ENCODE results near the gene MYBPHL. TPM values are rescaled to one million over a fixed set of nuclear protein-coding genes. Genes with fewer than 3 reads are reported as not detected.

The MYBPHL gene
- total RNA-seq, 1 donor from 2014 or later, result not detected

DNA sequence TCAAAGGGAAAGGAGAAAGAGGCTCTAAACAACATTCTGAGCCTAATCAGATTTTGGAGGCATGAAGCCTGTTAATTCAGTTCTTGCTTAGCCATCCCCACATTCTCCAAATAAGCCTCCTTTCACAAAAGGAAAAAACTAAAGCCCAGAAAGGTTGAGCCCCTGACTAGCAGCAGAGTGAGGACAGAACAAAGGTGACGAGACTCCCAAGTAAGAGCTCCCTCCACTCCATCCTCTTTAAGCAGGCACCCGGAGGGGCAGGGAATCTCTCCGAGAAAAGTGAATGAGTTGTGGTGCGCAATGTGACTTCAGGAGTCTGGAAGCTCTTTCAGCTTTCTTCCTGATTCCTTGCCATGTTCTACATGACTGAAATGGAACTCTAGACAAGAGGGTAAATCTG is 43.4 kb upstream of the MYBPHL start:
- DNase-seq (ENCODE audit: low spot score in 2 of 2), result no peak
- intact Hi-C loops (cut with DNase I), result no loop called here
- H3K36me3 ChIP-seq, result peaks cover 79 to 98% of the 10 kb centered on the region in 2 donors
- H3K9me3 ChIP-seq, result no peaks in the 10 kb centered on the region
- TF ChIP-seq, protein P1, sequence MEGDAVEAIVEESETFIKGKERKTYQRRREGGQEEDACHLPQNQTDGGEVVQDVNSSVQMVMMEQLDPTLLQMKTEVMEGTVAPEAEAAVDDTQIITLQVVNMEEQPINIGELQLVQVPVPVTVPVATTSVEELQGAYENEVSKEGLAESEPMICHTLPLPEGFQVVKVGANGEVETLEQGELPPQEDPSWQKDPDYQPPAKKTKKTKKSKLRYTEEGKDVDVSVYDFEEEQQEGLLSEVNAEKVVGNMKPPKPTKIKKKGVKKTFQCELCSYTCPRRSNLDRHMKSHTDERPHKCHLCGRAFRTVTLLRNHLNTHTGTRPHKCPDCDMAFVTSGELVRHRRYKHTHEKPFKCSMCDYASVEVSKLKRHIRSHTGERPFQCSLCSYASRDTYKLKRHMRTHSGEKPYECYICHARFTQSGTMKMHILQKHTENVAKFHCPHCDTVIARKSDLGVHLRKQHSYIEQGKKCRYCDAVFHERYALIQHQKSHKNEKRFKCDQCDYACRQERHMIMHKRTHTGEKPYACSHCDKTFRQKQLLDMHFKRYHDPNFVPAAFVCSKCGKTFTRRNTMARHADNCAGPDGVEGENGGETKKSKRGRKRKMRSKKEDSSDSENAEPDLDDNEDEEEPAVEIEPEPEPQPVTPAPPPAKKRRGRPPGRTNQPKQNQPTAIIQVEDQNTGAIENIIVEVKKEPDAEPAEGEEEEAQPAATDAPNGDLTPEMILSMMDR (IDR thresholded peaks at IDR 0.05), result no peak
- no peaks in the 10 kb centered on the region for H3K27me3 ChIP-seq
- no peak overlapping the region for H3K4me3 ChIP-seq
- no peaks in the 10 kb centered on the region for H3K4me1 ChIP-seq
- H3K27ac ChIP-seq, result peak overlapping the region in 1 of 2 donors; percentile 5

DNA sequence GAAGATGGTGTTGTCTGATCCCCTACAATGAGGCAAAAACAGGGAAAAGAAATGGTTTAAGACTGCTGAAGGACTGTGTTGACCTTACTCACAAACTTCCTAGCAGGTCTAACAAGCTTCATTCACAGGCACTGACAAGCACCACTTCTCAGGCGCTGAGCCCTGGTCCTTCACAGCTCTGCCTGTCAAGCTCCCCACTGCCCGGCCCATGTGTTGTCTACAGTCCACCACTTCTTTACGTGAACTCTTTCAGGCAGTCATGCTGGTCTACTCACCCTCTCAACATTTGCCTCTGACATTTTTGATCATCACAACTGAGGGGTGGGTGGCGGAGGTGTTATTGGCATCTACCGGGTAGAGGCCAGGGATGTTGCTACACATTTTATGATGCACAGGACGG is 40.7 kb upstream of the MYBPHL start:
- intact Hi-C loops (cut with DNase I), result no loop called here
- H3K9me3 ChIP-seq, result no peaks in the 10 kb centered on the region
- no peaks in the 10 kb centered on the region for H3K27me3 ChIP-seq
- peaks cover 74 to 97% of the 10 kb centered on the region in 2 donors for H3K36me3 ChIP-seq
- no peak overlapping the region for H3K27ac ChIP-seq
- no peak overlapping the region for H3K4me3 ChIP-seq
- TF ChIP-seq, protein P1 (IDR thresholded peaks at IDR 0.05), result no peak
- no peaks in the 10 kb centered on the region for H3K4me1 ChIP-seq
- no peak for DNase-seq (ENCODE audit: low spot score in 2 of 2)

DNA sequence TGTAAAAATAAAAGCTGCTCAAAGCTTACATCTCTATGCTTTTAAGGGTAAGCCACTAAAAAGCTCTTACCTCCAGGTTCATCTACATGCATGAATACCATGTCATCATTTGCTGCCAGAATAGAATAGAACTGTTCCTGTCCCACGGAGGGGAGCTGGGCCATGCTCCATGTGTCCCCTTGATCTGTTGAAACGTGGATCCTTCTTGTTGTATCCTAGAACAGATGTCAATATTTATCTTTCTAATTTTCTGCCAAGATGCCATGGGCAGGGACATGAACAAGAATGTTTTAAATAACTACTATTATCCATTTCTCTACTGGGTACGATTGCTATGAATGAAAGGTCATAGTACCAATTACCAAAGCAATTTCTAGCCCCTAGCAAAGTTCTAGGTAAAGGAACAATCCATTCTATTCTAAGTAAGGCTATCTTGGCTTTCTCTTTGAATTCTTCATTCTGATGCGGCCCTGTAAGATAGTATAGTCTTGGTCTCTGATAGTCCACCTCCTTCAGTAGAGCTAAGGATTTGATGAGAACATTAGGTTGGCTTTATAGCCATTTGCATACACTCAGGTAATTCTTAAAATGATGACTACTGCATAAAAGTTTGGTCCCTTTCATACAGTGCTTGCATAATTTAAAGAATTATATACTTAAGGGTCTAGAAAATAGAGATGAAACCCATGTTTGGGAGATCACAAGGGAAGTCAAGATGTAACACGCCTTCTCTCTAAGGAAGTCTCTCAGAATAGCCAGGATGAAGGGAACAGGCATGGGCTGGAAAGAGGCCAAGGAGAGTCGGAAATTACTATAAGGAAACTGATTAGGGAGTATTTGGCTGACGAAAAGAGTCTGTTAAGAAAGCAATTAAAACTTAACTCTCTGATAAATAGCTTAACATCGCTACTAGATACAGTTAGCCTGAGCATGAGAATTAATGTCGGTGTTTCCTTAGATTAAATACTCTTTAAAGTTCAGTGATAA is 35.4 kb upstream of the MYBPHL start:
- TF ChIP-seq, protein P1 (IDR thresholded peaks at IDR 0.05), result no peak
- no peak for DNase-seq (ENCODE audit: low spot score in 2 of 2)
- H3K4me3 ChIP-seq, result no peak overlapping the region
- H3K36me3 ChIP-seq, result peaks cover 86 to 93% of the 10 kb centered on the region in 2 donors
- intact Hi-C loops (cut with DNase I), result loop anchor here (5.0 kb wide), 1 partner anchor 60 kb away; the partner anchor contains the start of gene PSRC1
- H3K27me3 ChIP-seq, result no peaks in the 10 kb centered on the region
- peak overlapping the region in 1 of 2 donors; percentile 12 for H3K27ac ChIP-seq
- no peaks in the 10 kb centered on the region for H3K4me1 ChIP-seq
- H3K9me3 ChIP-seq, result no peaks in the 10 kb centered on the region

DNA sequence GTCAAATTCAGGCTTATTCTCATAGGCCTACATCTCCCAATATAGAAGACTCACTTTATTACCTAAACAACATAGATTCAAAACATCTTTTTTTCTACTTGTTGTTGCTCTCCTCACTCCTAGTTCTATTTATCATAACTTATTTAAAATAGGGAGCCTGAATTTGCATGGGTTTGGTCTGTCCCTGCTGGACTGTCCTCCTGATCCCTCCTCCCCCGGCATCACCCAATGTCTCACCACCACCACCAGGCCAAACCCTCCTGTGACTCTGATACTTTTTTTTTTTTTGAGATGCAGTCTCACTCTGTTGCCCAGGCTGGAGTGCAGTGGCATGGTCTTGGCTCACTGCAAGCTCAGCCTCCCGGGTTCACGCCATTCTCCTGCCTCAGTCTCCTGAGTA is 31.8 kb upstream of the MYBPHL start:
- intact Hi-C loops (cut with DNase I), result no loop called here
- DNase-seq (ENCODE audit: low spot score in 2 of 2), result no peak
- H3K4me3 ChIP-seq, result no peak overlapping the region
- peaks cover 82 to 91% of the 10 kb centered on the region in 2 donors for H3K36me3 ChIP-seq
- no peaks in the 10 kb centered on the region for H3K27me3 ChIP-seq
- H3K27ac ChIP-seq, result no peak overlapping the region
- no peaks in the 10 kb centered on the region for H3K4me1 ChIP-seq
- H3K9me3 ChIP-seq, result no peaks in the 10 kb centered on the region
- TF ChIP-seq, protein P1 (IDR thresholded peaks at IDR 0.05), result no peak

DNA sequence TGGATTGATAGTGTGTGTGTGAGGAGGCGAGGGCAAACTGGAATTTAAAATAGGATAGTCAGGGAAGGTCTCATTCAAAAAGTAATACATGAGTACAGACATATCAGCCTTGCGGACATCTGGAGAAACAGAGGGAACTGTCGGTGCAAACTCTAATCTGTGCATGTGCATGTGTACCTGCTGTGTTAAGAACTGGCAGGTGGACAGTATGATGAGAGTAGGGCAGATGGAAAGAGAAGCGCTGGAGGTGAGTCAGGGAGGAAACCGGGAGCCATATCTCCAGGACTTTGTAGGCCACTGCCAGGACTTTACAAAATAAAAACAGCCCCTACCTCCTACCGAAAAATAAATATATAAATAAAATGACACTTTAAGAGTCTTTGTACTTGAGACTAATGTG is 31.3 kb upstream of the MYBPHL start:
- Histone ChIP-seq H3K36me3 (peaks cover 87 to 91% of the 10 kb centered on the region in 2 donors), H3K27ac (no peak overlapping the region), H3K27me3 (no peaks in the 10 kb centered on the region), H3K9me3 (peaks cover 0 to under 1% of the 10 kb centered on the region in 2 donors), H3K4me1 (no peaks in the 10 kb centered on the region), H3K4me3 (no peak overlapping the region)
- TF ChIP-seq, protein P1 (IDR thresholded peaks at IDR 0.05), result no peak
- intact Hi-C loops (cut with DNase I), result no loop called here
- DNase-seq (ENCODE audit: low spot score in 2 of 2), result no peak

Measured in ascending aorta (tissue), 2 donors.